RPMI7951 (cell line): ENCODE measurements around the gene MINDY4. TPM values are rescaled to one million over a fixed set of nuclear protein-coding genes. Genes with fewer than 3 reads are reported as not detected.

Experiments used
- DNase-seq: peaks from one replicate; pipeline ENCODE4 v3.0.0-alpha.2; 2012; ENCODE audit warnings: low read depth
- total RNA-seq: library from RNA; depleted of rRNA; stranded (reverse); fragments of >200 nt; shearing (Covaris generic); gene quantifications from 2 replicates; pipeline ENCODE4 v1.2.3, GENCODE V29; 2014

The MINDY4 gene
- total RNA-seq, 1 experiment from 2014 or later = 27.0 TPM

- DNase-seq = no peak
These were observed 143.9 kb downstream of the MINDY4 start for GRCh38 chr7:30915005-30915601.

- peak; percentile 69 for DNase-seq
These were observed 144.5 kb downstream of the MINDY4 start for GRCh38 chr7:30915751-30916150.

GRCh38 chr7:30916255-30916654 lies 145.0 kb downstream of the MINDY4 start:
- DNase-seq = no peak

GRCh38 chr7:30916767-30917166 lies 145.6 kb downstream of the MINDY4 start:
- DNase-seq = no peak

GRCh38 chr7:30917216-30917893 lies 146.1 kb downstream of the MINDY4 start:
- no peak for DNase-seq

- DNase-seq = no peak
These were observed 147.5 kb downstream of the MINDY4 start for GRCh38 chr7:30918676-30919075.

GRCh38 chr7:30920021-30920583 lies 148.9 kb downstream of the MINDY4 start:
- DNase-seq = peak; percentile 91

- DNase-seq = peak; percentile 94
These were observed 149.6 kb downstream of the MINDY4 start for GRCh38 chr7:30920584-30921539.

GRCh38 chr7:30921540-30922401 lies 150.6 kb downstream of the MINDY4 start:
- no peak for DNase-seq

- DNase-seq = no peak
These were observed 151.4 kb downstream of the MINDY4 start for GRCh38 chr7:30922596-30922995.

GRCh38 chr7:30923009-30923773 lies 152.0 kb downstream of the MINDY4 start:
- no peak for DNase-seq

GRCh38 chr7:30923774-30924413 lies 152.7 kb downstream of the MINDY4 start:
- DNase-seq = no peak

- DNase-seq = no peak
These were observed 153.4 kb downstream of the MINDY4 start for GRCh38 chr7:30924624-30925023.

GRCh38 chr7:30925117-30925516 lies 153.9 kb downstream of the MINDY4 start:
- DNase-seq = no peak

- no peak for DNase-seq
These were observed 154.7 kb downstream of the MINDY4 start for GRCh38 chr7:30925913-30926312.

GRCh38 chr7:30926313-30926712 lies 155.1 kb downstream of the MINDY4 start:
- no peak for DNase-seq

- no peak for DNase-seq
These were observed 155.8 kb downstream of the MINDY4 start for GRCh38 chr7:30927040-30927439.

- no peak for DNase-seq
These were observed 156.3 kb downstream of the MINDY4 start for GRCh38 chr7:30927559-30927958.

- no peak for DNase-seq
These were observed 157.1 kb downstream of the MINDY4 start for GRCh38 chr7:30928254-30928872.
